SU-DHL-6 (cell line): ENCODE measurements around the gene ARHGAP26.

Experiments used
- H2AFZ ChIP-seq: fragments of 200-600 bp; sonication (generic); 2 replicates; pipeline ENCODE4 v1.6.1; 2014; ENCODE audit warnings: low read depth, mild to moderate bottlenecking, moderate library complexity, mixed read lengths, antibody characterized with exemption, low read length; ENCODE audit not compliant: severe bottlenecking
- H3F3A ChIP-seq: fragments of 200-600 bp; shearing (Covaris generic); 2 replicates; pipeline ENCODE4 v1.6.0; 2016; ENCODE audit warnings: antibody characterized with exemption, mild to moderate bottlenecking; ENCODE audit not compliant: insufficient read depth
- H3K27ac ChIP-seq: fragments of 200-600 bp; sonication (generic); 2 replicates; pipeline ENCODE4 v1.5.1; 2016; ENCODE audit warnings: low read depth, mild to moderate bottlenecking, low read length, moderate library complexity, mixed read lengths
- H3K27me3 ChIP-seq: fragments of 200-600 bp; sonication (generic), shearing (Covaris generic); 2 replicates; pipeline ENCODE4 v1.6.0; 2014; ENCODE audit warnings: mild to moderate bottlenecking, low read length
- H3K36me3 ChIP-seq: fragments of 200-600 bp; sonication (generic); 2 replicates; pipeline ENCODE4 v1.6.1; 2014; ENCODE audit warnings: mild to moderate bottlenecking, low read length, mixed read lengths
- H3K4me2 ChIP-seq: fragments of 300-600, 200-600 bp; shearing (Covaris generic), sonication (generic); 2 replicates; pipeline ENCODE4 v1.6.0; 2014; ENCODE audit warnings: low read length, low read depth, mild to moderate bottlenecking; ENCODE audit not compliant: poor library complexity, severe bottlenecking
- H3K4me3 ChIP-seq: fragments of 200-600 bp; sonication (generic); 2 replicates; pipeline ENCODE4 v1.5.1; 2014; ENCODE audit warnings: antibody characterized with exemption, low read length, mild to moderate bottlenecking, mixed read lengths; ENCODE audit not compliant: insufficient read depth, poor library complexity, severe bottlenecking
- H3K79me2 ChIP-seq: fragments of 200-600 bp; sonication (generic); 2 replicates; pipeline ENCODE4 v1.6.1; 2014; ENCODE audit warnings: mild to moderate bottlenecking, low read length, moderate library complexity; ENCODE audit not compliant: insufficient read depth
- H3K9ac ChIP-seq: fragments of 200-600 bp; sonication (generic); 2 replicates; pipeline ENCODE4 v1.7.0; 2014; ENCODE audit warnings: mild to moderate bottlenecking, low read length
- H3K9me2 ChIP-seq: fragments of 200-600 bp; sonication (generic); replicated peaks from 2 replicates; pipeline ENCODE4 v1.6.1; 2014; ENCODE audit warnings: low read length; ENCODE audit not compliant: insufficient read depth
- H3K9me3 ChIP-seq: fragments of 200-600 bp; sonication (generic); 2 replicates; pipeline ENCODE4 v1.6.1; 2014; ENCODE audit warnings: low read length, mixed read lengths; ENCODE audit not compliant: insufficient read depth
- H4K20me1 ChIP-seq: fragments of 200-600 bp; sonication (generic); 2 replicates; pipeline ENCODE4 v1.6.1; 2014; ENCODE audit warnings: low read depth, mild to moderate bottlenecking, antibody characterized with exemption, low read length, moderate library complexity, mixed read lengths
- CTCF ChIP-seq: fragments of 200-600 bp; sonication (generic); IDR thresholded peaks from one replicate; pipeline ENCODE4 v1.5.1; 2017; ENCODE audit warnings: antibody characterized with exemption, mild to moderate bottlenecking, low read length, moderate library complexity; ENCODE audit not compliant: insufficient read depth, poor library complexity, severe bottlenecking
- EZH2phosphoT487 ChIP-seq: fragments of 200-600 bp; sonication (generic), shearing (Covaris generic); conservative IDR thresholded peaks from 2 replicates; pipeline ENCODE4 v1.6.1; 2018; ENCODE audit warnings: mild to moderate bottlenecking, antibody characterized with exemption, low read length, moderate library complexity, mixed read lengths

ARHGAP26 gene

GRCh38 chr5:142920849-142921612, 150.9 kb downstream of the ARHGAP26 start:
- no peak for TF ChIP-seq EZH2phosphoT487
- TF ChIP-seq CTCF, result no peak
- no peak overlapping the region for H3K4me2 ChIP-seq
- no peak overlapping the region for H3K27ac ChIP-seq
- no peak overlapping the region for H3K4me3 ChIP-seq
- no peaks in the 10 kb centered on the region for H3K79me2 ChIP-seq
- H3K9me2 ChIP-seq, result no peaks in the 10 kb centered on the region
- no peak overlapping the region for H3K9ac ChIP-seq
- no peaks in the 10 kb centered on the region for H4K20me1 ChIP-seq
- no peaks in the 10 kb centered on the region for H3F3A ChIP-seq
- H3K9me3 ChIP-seq, result no peaks in the 10 kb centered on the region
- H2AFZ ChIP-seq, result no peak overlapping the region
- no peaks in the 10 kb centered on the region for H3K27me3 ChIP-seq
- no peaks in the 10 kb centered on the region for H3K36me3 ChIP-seq

GRCh38 chr5:142922223-142922952, 152.2 kb downstream of the ARHGAP26 start:
- no peak overlapping the region for H3K9ac ChIP-seq
- H3K27ac ChIP-seq, result no peak overlapping the region
- peak; percentile 18 for TF ChIP-seq CTCF
- TF ChIP-seq EZH2phosphoT487, result no peak
- H2AFZ ChIP-seq, result no peak overlapping the region
- no peaks in the 10 kb centered on the region for H3K79me2 ChIP-seq
- no peaks in the 10 kb centered on the region for H4K20me1 ChIP-seq
- H3K27me3 ChIP-seq, result no peaks in the 10 kb centered on the region
- no peaks in the 10 kb centered on the region for H3K9me3 ChIP-seq
- no peaks in the 10 kb centered on the region for H3F3A ChIP-seq
- no peaks in the 10 kb centered on the region for H3K9me2 ChIP-seq
- H3K4me2 ChIP-seq, result no peak overlapping the region
- no peak overlapping the region for H3K4me3 ChIP-seq
- H3K36me3 ChIP-seq, result no peaks in the 10 kb centered on the region

GRCh38 chr5:142924135-142924883, 154.1 kb downstream of the ARHGAP26 start:
- Histone ChIP-seq H3K4me3 (no peak overlapping the region), H3K4me2 (no peak overlapping the region)

More at GRCh38 chr5:142924135-142924883, 154.1 kb downstream of the ARHGAP26 start:
- TF ChIP-seq CTCF (no peak), EZH2phosphoT487 (no peak)
- Histone ChIP-seq H3K79me2 (no peaks in the 10 kb centered on the region), H3K9me3 (no peaks in the 10 kb centered on the region), H2AFZ (no peak overlapping the region), H3K9me2 (no peaks in the 10 kb centered on the region), H4K20me1 (no peaks in the 10 kb centered on the region), H3K36me3 (no peaks in the 10 kb centered on the region), H3K27me3 (no peaks in the 10 kb centered on the region), H3K27ac (no peak overlapping the region), H3F3A (no peaks in the 10 kb centered on the region), H3K9ac (no peak overlapping the region)
